DOHH2 (cell line): ENCODE measurements around the gene GPAM.

ENCODE experiments used
- CTCF ChIP-seq: fragments of 200-600 bp; sonication (generic); IDR thresholded peaks from one replicate; pipeline ENCODE4 v1.5.1; 2014; ENCODE audit warnings: antibody characterized with exemption, mild to moderate bottlenecking, low read depth, low read length; ENCODE audit not compliant: poor library complexity, severe bottlenecking
- EZH2phosphoT487 ChIP-seq: fragments of 200-600 bp; sonication (generic); IDR thresholded peaks from 2 replicates; pipeline ENCODE4 v1.6.1; 2017; ENCODE audit warnings: borderline replicate concordance, mild to moderate bottlenecking, antibody characterized with exemption, low read length, moderate library complexity, mixed read lengths

- TF ChIP-seq EZH2phosphoT487 = no peak
- TF ChIP-seq CTCF = no peak
Observed at GRCh38 chr10:112131346-112131745, 52.2 kb downstream of the GPAM start.
